Cardiac ventricle fibroblast (primary cell): ENCODE results near the gene RAB29. TPM values are rescaled to one million over a fixed set of nuclear protein-coding genes. Genes with fewer than 3 reads are reported as not detected.

Experiments
- total RNA-seq: library from RNA; depleted of rRNA; stranded (reverse); fragments of >200 nt; gene quantifications from 2 replicates; pipeline ENCODE4 v1.2.3, GENCODE V29; 2015

Gene RAB29, protein sequence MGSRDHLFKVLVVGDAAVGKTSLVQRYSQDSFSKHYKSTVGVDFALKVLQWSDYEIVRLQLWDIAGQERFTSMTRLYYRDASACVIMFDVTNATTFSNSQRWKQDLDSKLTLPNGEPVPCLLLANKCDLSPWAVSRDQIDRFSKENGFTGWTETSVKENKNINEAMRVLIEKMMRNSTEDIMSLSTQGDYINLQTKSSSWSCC
- 26.5 and 27.6 TPM in 2 replicates for total RNA-seq

DNA sequence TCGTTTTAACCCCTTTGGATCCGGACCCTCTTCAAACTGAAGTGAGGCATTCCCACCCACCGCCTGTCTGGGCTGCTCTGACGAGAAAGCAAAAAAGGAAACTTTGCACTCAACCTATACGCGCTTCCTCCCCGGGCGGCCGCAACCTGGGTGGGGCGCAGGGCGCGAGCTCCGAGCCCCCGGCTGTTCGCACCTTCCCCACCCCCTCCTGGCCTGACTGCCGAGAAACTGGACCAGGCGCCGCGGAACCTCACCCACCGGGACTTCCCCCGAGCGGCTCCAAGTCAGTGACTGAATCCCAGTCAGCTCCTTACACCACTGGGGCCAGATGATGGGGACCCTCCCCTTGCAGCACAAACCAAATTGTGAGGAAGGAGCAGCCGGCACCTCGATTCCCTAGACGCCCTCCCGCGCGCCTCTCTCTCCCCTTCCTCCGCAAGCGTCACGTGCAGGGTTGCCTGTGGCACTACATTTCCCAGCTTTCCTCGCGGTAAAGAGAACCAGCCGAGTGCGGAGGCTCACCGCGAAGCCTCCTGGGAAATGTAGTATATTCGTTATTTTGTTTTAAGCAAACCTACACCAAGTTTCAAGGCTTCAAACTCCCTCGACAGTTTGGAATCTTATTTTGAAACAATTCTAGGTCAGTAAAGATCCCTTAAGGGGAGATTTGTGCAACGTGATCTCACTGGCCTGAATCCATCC is at the start of gene RAB29:
Gene RAB29, minus strand, starts transcription at position 468 of the 702 bp plus-strand sequence. CDS start 526 bp downstream, outside the sequence.

DNA sequence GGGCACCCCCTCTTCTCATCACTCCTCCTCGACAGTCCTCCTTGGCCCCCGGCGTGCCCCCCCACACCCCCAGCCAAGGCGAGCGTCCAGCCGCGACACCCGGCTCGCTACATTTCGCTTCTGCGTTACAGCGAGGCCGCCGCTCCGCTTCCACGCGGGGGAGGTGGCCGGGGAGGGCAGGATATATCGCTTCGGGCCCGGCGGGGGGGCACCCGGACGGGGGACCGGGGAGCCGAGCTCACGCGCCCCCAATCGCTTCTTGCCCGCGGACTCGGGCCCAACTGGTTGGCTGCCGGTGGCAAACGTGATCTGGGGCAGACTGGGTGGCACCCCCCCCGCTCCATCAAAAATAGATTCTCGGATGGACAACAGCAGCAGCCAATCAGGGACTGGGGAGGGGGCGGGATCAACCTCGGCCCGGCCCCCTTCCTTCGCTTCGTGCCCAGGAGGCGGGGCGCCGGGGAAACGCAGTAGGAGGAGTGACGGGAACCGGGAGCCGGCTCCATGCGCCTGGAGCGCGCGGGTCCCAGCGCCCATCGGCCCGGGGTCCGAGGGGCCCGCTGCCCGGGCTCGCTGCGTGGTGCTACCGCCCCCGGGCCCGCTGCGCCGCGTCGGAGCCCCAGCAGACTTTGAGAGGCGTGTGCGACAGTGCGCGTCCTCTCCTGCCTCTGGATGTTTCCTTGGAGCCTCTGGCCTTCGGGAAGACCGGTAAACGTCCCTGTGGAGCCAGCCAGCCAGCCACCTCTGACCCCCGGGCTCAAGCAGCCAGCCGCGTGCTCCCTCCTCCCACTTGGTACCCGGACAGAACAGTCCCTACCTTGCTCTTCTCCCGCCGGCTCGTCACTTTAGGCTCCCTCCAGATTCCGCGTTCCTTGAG is 37.8 kb upstream of the RAB29 start, which contains the start of gene SLC41A1:
Gene SLC41A1, minus strand, starts transcription at position 321 of the 877 bp plus-strand sequence. CDS start 2,757 bp downstream, outside the sequence.

DNA sequence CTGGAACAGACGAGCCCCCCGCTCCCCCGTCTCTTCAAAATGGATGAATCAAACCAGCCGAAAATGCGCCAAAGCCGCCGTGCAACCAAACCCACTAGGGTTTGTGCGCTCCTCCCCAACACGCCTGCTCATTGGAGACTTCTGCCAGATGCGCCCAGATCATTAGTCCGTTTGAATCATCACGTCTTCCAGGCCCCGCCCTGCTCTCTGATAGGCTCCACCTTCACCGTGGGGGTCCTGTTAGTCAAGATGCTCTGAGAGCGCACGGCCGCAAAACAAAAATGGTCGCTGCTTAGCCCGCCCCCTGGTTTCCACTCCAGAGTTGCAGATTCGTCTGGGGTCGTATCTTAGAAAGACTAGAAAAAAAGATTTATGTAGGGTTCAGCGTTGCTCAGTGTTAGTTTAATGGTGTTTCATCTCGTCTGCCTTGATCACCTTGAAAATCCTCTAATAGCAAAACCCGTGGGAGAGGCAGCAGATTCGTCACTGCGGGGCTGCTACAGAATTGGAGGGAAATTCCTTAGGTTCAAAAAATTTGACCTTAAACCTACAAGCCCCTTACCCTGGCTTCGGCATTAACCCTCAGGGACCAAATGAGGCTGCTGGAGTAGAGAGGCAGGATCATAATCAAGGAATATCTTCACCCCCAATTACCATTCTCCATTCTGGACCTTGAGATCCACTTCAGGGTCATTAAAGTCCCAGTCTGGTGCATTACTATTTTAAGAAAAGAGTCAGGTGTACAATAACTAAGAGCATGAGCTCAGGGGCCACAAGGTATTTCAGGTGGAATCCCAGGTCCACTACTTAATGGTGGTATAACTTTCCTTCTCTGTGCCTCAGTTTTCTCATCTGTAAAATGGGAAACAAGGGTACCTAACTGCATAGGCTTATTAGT is 24.9 kb downstream of the RAB29 start, which contains the start of gene NUCKS1:
Gene NUCKS1, minus strand, starts transcription at position 45 of the 898 bp plus-strand sequence. CDS start 209 bp downstream, outside the sequence.

Other genes starting within 250 kb of the RAB29 start
- gene ELK4, start 143.5 kb downstream of the RAB29 start, total RNA-seq = 18.9 and 25.6 TPM in 2 replicates
- gene SLC45A3, start 95.0 kb downstream of the RAB29 start, total RNA-seq = 3.2 and 5.5 TPM in 2 replicates
- 77.3 and 87.9 TPM in 2 replicates for gene NUCKS1, start 25.3 kb downstream of the RAB29 start, total RNA-seq
- 20.7 and 23.2 TPM in 2 replicates for gene SLC41A1, start 37.7 kb upstream of the RAB29 start, total RNA-seq
- not detected in 2 replicates for gene PM20D1, start 74.7 kb upstream of the RAB29 start, total RNA-seq
- gene SLC26A9, start 168.0 kb upstream of the RAB29 start, total RNA-seq = not detected in 2 replicates
- 5.2 and 6.2 TPM in 2 replicates for gene RAB7B, start 227.9 kb upstream of the RAB29 start, total RNA-seq
- not detected in 2 replicates for gene CTSE, start 248.4 kb upstream of the RAB29 start, total RNA-seq